ENCODE data around the gene LDLR.

LDLR gene

GRCh38 chr19:11108746-11109145, 19.5 kb downstream of the LDLR start:
- TF ChIP-seq ZFP3 (CRISPR knock-in tag; IDR thresholded peaks at IDR 0.05) (no peak), ZC3H10 (CRISPR knock-in tag; IDR thresholded peaks at IDR 0.05) (no peak), ZFP30 (CRISPR knock-in tag; IDR thresholded peaks at IDR 0.05) (no peak), PATZ1 (CRISPR knock-in tag; IDR thresholded peaks at IDR 0.05; ENCODE audit: borderline replicate concordance) (no peak), ZNF8 (CRISPR knock-in tag; IDR thresholded peaks at IDR 0.05) (no peak), GLIS3 (CRISPR knock-in tag; IDR thresholded peaks at IDR 0.05) (no peak), ARNTL (CRISPR knock-in tag; IDR thresholded peaks at IDR 0.05; ENCODE audit: borderline replicate concordance, low read depth) (no peak), ESRRG (CRISPR knock-in tag; IDR thresholded peaks at IDR 0.05) (no peak), TSHZ2 (CRISPR knock-in tag; IDR thresholded peaks at IDR 0.05) (no peak), CSRNP3 (CRISPR knock-in tag; IDR thresholded peaks at IDR 0.05) (no peak), PPARA (CRISPR knock-in tag; IDR thresholded peaks at IDR 0.05; ENCODE audit: borderline replicate concordance) (no peak), ZNF70 (CRISPR knock-in tag; IDR thresholded peaks at IDR 0.05) (no peak), BACH2 (CRISPR knock-in tag; IDR thresholded peaks at IDR 0.05; ENCODE audit: borderline replicate concordance) (no peak), ISL1 (CRISPR knock-in tag; IDR thresholded peaks at IDR 0.05) (no peak), ZNF565 (CRISPR knock-in tag; conservative IDR thresholded peaks at IDR 0.05; ENCODE audit: low read depth) (no peak)
- ATAC-seq = no peak

- ATAC-seq = no peak; the same call in 2 of the 3 replicates
- TF ChIP-seq POU6F1 (CRISPR knock-in tag; IDR thresholded peaks at IDR 0.05; ENCODE audit: borderline replicate concordance, low read depth) (no peak), BACH2 (CRISPR knock-in tag; IDR thresholded peaks at IDR 0.05; ENCODE audit: borderline replicate concordance) (no peak), RARB (CRISPR knock-in tag; IDR thresholded peaks at IDR 0.05) (no peak), ZC3H10 (CRISPR knock-in tag; IDR thresholded peaks at IDR 0.05) (no peak), CREB5 (CRISPR knock-in tag; IDR thresholded peaks at IDR 0.05; ENCODE audit: low read depth) (no peak), PPARA (CRISPR knock-in tag; IDR thresholded peaks at IDR 0.05; ENCODE audit: borderline replicate concordance) (no peak), ZNF565 (CRISPR knock-in tag; conservative IDR thresholded peaks at IDR 0.05; ENCODE audit: low read depth) (no peak), TOX (CRISPR knock-in tag; IDR thresholded peaks at IDR 0.05; ENCODE audit: borderline replicate concordance) (no peak), ZFP30 (CRISPR knock-in tag; IDR thresholded peaks at IDR 0.05) (no peak), ZNF8 (CRISPR knock-in tag; IDR thresholded peaks at IDR 0.05) (no peak), ESRRG (CRISPR knock-in tag; IDR thresholded peaks at IDR 0.05) (no peak), ARNTL (CRISPR knock-in tag; IDR thresholded peaks at IDR 0.05; ENCODE audit: borderline replicate concordance, low read depth) (no peak)
Measured at GRCh38 chr19:11111117-11111770, 22.0 kb downstream of the LDLR start.

- TF ChIP-seq SNAI2 (CRISPR knock-in tag; IDR thresholded peaks at IDR 0.05) (no peak), CSDC2 (CRISPR knock-in tag; IDR thresholded peaks at IDR 0.05) (no peak), ZC3H10 (CRISPR knock-in tag; IDR thresholded peaks at IDR 0.05) (no peak), CSRNP3 (CRISPR knock-in tag; IDR thresholded peaks at IDR 0.05) (no peak), TSHZ2 (CRISPR knock-in tag; IDR thresholded peaks at IDR 0.05) (no peak)
- ATAC-seq = no peak
Measured at GRCh38 chr19:11111771-11112144, 22.5 kb downstream of the LDLR start.

Measured in SK-N-SH treated with all-trans-retinoic acid at 6 μM for 48 hours (cell line).